SK-N-SH (cell line): ENCODE data around the gene C2orf49. TPM values are rescaled to one million over a fixed set of nuclear protein-coding genes. Genes with fewer than 3 reads are reported as not detected.

ENCODE experiments used
- CTCF ChIA-PET: fragments of 300-600, 350-600 bp; formaldehyde crosslinking; extraction: SDS; loops from one replicate; lab custom pipeline; 2021; lab: Yijun Ruan, JAX
- POLR2A ChIA-PET: fragments of 350-600 bp; sonication (Branson Sonifier 250); formaldehyde crosslinking; extraction: SDS; loops from one replicate; lab custom pipeline; 2020; ENCODE audit warnings: antibody characterized with exemption, inconsistent platforms; lab: Yijun Ruan, JAX
- DNase-seq: peaks from one replicate; pipeline ENCODE4 v3.0.0; 2012
- H2AFZ ChIP-seq: fragments of 200-600 bp; sonication (generic); 2 replicates; pipeline ENCODE4 v1.8.1; 2016; ENCODE audit warnings: antibody characterized with exemption, mild to moderate bottlenecking, low read depth
- H3F3A ChIP-seq: fragments of 200-600 bp; sonication (generic); replicated peaks from 2 replicates; pipeline ENCODE3; 2016; ENCODE audit warnings: antibody characterized with exemption, mild to moderate bottlenecking; ENCODE audit not compliant: insufficient read depth
- H3K27ac ChIP-seq, 2 experiments: fragments of 200-500 bp in 1 of 2; fragments of 200-600 bp in 1 of 2; sonication (Bioruptor generic) in 1 of 2; sonication (generic), shearing (Covaris generic) in 1 of 2; 2 replicates each; pipeline versions ENCODE4 v1.5.1 to v1.6.1; 2014 to 2016; ENCODE audit warnings: low read depth in 2 of 2, inconsistent platforms in 1 of 2, low read length in 1 of 2, mild to moderate bottlenecking in 1 of 2, mixed read lengths in 1 of 2
- H3K27me3 ChIP-seq: fragments of 200-600 bp; sonication (generic), shearing (Covaris generic); 2 replicates; pipeline ENCODE4 v1.6.1; 2016; ENCODE audit warnings: mixed run types; ENCODE audit not compliant: insufficient read depth
- H3K36me3 ChIP-seq, 2 experiments: fragments of 200-500 bp in 1 of 2; fragments of 200-600 bp in 1 of 2; sonication (Bioruptor generic) in 1 of 2; sonication (generic) in 1 of 2; replicated peaks in 1 of 2; 2 replicates each; pipeline versions ENCODE3 to v1.5.1; 2014 to 2016; ENCODE audit warnings: low read length in 1 of 2, mild to moderate bottlenecking in 1 of 2; ENCODE audit not compliant: insufficient read depth in 2 of 2, control insufficient read depth in 1 of 2
- H3K4me1 ChIP-seq, 2 experiments: fragments of 200-500 bp in 1 of 2; fragments of 200-600 bp in 1 of 2; sonication (Bioruptor generic) in 1 of 2; sonication (generic), shearing (Covaris generic) in 1 of 2; 2 replicates each; pipeline versions ENCODE4 v1.5.1 to v1.6.1; 2014 to 2016; ENCODE audit warnings: low read depth in 1 of 2, low read length in 1 of 2, mixed run types in 1 of 2; ENCODE audit not compliant: insufficient read depth in 2 of 2, control insufficient read depth in 1 of 2
- H3K4me2 ChIP-seq: fragments of 200-600 bp; sonication (generic), shearing (Covaris generic); 2 replicates; pipeline ENCODE4 v1.6.1; 2017; ENCODE audit warnings: mixed run types
- H3K4me3 ChIP-seq, 2 experiments: fragments of 200-500 bp in 1 of 2; fragments of 200-600 bp in 1 of 2; sonication (Bioruptor generic) in 1 of 2; sonication (generic), shearing (Covaris generic) in 1 of 2; 2 replicates each; pipeline versions ENCODE4 v1.5.1 to v1.8.1; 2014 to 2016; ENCODE audit warnings: low read depth in 2 of 2, inconsistent platforms in 1 of 2, low read length in 1 of 2, mild to moderate bottlenecking in 1 of 2, mixed read lengths in 1 of 2, moderate library complexity in 1 of 2
- H3K79me2 ChIP-seq: fragments of 200-600 bp; sonication (generic); 2 replicates; pipeline ENCODE4 v1.8.1; 2017; ENCODE audit warnings: mild to moderate bottlenecking; ENCODE audit not compliant: insufficient read depth
- H3K9ac ChIP-seq: fragments of 200-600 bp; sonication (generic); 2 replicates; pipeline ENCODE4 v1.6.1; 2017; ENCODE audit warnings: mixed run types
- H3K9me2 ChIP-seq: fragments of 200-600 bp; sonication (generic); 2 replicates; pipeline ENCODE4 v1.6.1; 2017; ENCODE audit warnings: mixed run types
- H3K9me3 ChIP-seq: fragments of 200-600 bp; sonication (generic); 2 replicates; pipeline ENCODE4 v1.6.1; 2017; ENCODE audit warnings: mixed run types, mild to moderate bottlenecking, moderate library complexity
- H4K20me1 ChIP-seq: fragments of 200-600 bp; sonication (generic); 2 replicates; pipeline ENCODE4 v1.6.1; 2017; ENCODE audit warnings: mild to moderate bottlenecking, mixed run types; ENCODE audit not compliant: insufficient read depth
- CHD2 ChIP-seq: fragments of 150-350 bp; IDR thresholded peaks from 2 replicates; pipeline ENCODE4 v1.6.1; 2018; ENCODE audit warnings: low read length; ENCODE audit not compliant: partially characterized antibody
- EZH2phosphoT487 ChIP-seq: fragments of 200-600 bp; sonication (generic); IDR thresholded peaks from 2 replicates; pipeline ENCODE4 v1.6.1; 2017; ENCODE audit warnings: low read depth, mixed run types, mild to moderate bottlenecking, antibody characterized with exemption, moderate library complexity, borderline replicate concordance
- FOXJ3 ChIP-seq: sonication (generic); formaldehyde crosslinking; IDR thresholded peaks from 2 replicates; pipeline ENCODE4 v1.5.1; 2020; ENCODE audit warnings: mild to moderate bottlenecking, missing genetic modification reagents
- GATA2 ChIP-seq: sonication (generic); formaldehyde crosslinking; IDR thresholded peaks from 2 replicates; pipeline ENCODE4 v1.5.0; 2020; ENCODE audit warnings: mild to moderate bottlenecking, missing genetic modification reagents
- MEF2A ChIP-seq: IDR thresholded peaks from 2 replicates; pipeline ENCODE4 v1.4.0; 2012; ENCODE audit warnings: low read depth, borderline replicate concordance
- NFIC ChIP-seq: IDR thresholded peaks from 2 replicates; pipeline ENCODE4 v1.4.0; 2012; ENCODE audit warnings: borderline replicate concordance
- NRF1 ChIP-seq: IDR thresholded peaks from 2 replicates; pipeline ENCODE4 v1.6.1; 2012; ENCODE audit warnings: low read depth, mild to moderate bottlenecking, low read length
- RCOR1 ChIP-seq: fragments of 150-350 bp; IDR thresholded peaks from 2 replicates; pipeline ENCODE4 v1.6.1; 2017; ENCODE audit warnings: antibody characterized with exemption, low read length
- SIN3A ChIP-seq: IDR thresholded peaks from 2 replicates; pipeline ENCODE4 v1.6.1; 2012; ENCODE audit warnings: low read depth, mild to moderate bottlenecking, low read length, moderate library complexity, borderline replicate concordance
- SMC3 ChIP-seq: IDR thresholded peaks from 2 replicates; pipeline ENCODE4 v1.6.1; 2012; ENCODE audit warnings: low read depth, low read length, improper control_type of control experiment
- TEAD4 ChIP-seq: IDR thresholded peaks from 2 replicates; pipeline ENCODE4 v1.4.0; 2012; ENCODE audit warnings: mild to moderate bottlenecking, borderline replicate concordance; ENCODE audit not compliant: insufficient read depth
- YY1 ChIP-seq: IDR thresholded peaks from 2 replicates; pipeline ENCODE4 v1.4.0; 2012; ENCODE audit warnings: low read depth, mild to moderate bottlenecking
- WGBS: methylation state at CpG from one replicate; pipeline ENCODE4 v1.1.6; 2017; ENCODE audit warnings: low lambda C conversion rate; 5-methylcytosine and 5-hydroxymethylcytosine counted together
- polyA plus RNA-seq, 3 experiments: library from polyadenylated mRNA; depleted of rRNA; stranded (reverse); fragments of >200 nt; gene quantifications; 2 replicates each; pipeline ENCODE4 v1.2.3, GENCODE V29; 2012
- TF ChIP-seq, protein P1 (sequence below): IDR thresholded peaks from 2 replicates; pipeline ENCODE4 v1.4.0; 2012; ENCODE audit warnings: low read depth
- TF ChIP-seq, protein P2 (sequence below): fragments of 200-600 bp; sonication (generic); IDR thresholded peaks from 2 replicates; pipeline ENCODE4 v1.6.1; 2017; ENCODE audit warnings: antibody characterized with exemption, mild to moderate bottlenecking, moderate library complexity
- TF ChIP-seq, protein P3 (sequence below): fragments of 150-350 bp; IDR thresholded peaks from 2 replicates; pipeline ENCODE4 v1.6.1; 2017; ENCODE audit warnings: antibody characterized with exemption, low read length, low read depth, borderline replicate concordance
- TF ChIP-seq, protein P4 (sequence below): fragments of 150-350 bp; IDR thresholded peaks from 2 replicates; pipeline ENCODE4 v1.6.1; 2016; ENCODE audit warnings: mild to moderate bottlenecking, low read depth, low read length
- TF ChIP-seq, protein P5 (sequence below): IDR thresholded peaks from 2 replicates; pipeline ENCODE4 v1.6.1; 2012; ENCODE audit warnings: mild to moderate bottlenecking, low read depth, low read length, moderate library complexity

The C2orf49 gene
- polyA plus RNA-seq, 1 of the 3 experiments (the other 2 are of a cell fraction): 7.6 TPM

GRCh38 chr2:105391058-105391627 lies 53.8 kb downstream of the C2orf49 start:
- DNase-seq: no peak
- Histone ChIP-seq H3K36me3 (peaks cover 2 to 29% of the 10 kb centered on the region in 2 experiments), H3K79me2 (peaks cover 99% of the 10 kb centered on the region), H3K4me1 (peaks cover 0 to 17% of the 10 kb centered on the region in 2 experiments; a peak in 2 of 4 replicates), H3K4me3 (no peak overlapping the region), H2AFZ (no peak overlapping the region), H3K27me3 (no peaks in the 10 kb centered on the region), H3K9me3 (no peaks in the 10 kb centered on the region), H3K4me2 (peak overlapping the region; percentile 32; the same call in 1 of the 2 replicates), H4K20me1 (peaks cover 31% of the 10 kb centered on the region; the same call in 1 of the 2 replicates), H3K9ac (no peak overlapping the region), H3K9me2 (no peaks in the 10 kb centered on the region), H3K27ac (no peak overlapping the region), H3F3A (peaks cover 25% of the 10 kb centered on the region)
- 90% methylated on average over 5 of the region's 5 CpGs for WGBS
- TF ChIP-seq GATA2 (CRISPR knock-in tag) (no peak), SMC3 (no peak), NFIC (no peak), NRF1 (no peak), SIN3A (no peak), MEF2A (no peak), TEAD4 (no peak), FOXJ3 (CRISPR knock-in tag) (no peak), YY1 (no peak), RCOR1 (no peak), CHD2 (no peak), EZH2phosphoT487 (no peak)
- TF ChIP-seq, protein P1, sequence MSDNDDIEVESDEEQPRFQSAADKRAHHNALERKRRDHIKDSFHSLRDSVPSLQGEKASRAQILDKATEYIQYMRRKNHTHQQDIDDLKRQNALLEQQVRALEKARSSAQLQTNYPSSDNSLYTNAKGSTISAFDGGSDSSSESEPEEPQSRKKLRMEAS: no peak
- TF ChIP-seq, protein P2, sequence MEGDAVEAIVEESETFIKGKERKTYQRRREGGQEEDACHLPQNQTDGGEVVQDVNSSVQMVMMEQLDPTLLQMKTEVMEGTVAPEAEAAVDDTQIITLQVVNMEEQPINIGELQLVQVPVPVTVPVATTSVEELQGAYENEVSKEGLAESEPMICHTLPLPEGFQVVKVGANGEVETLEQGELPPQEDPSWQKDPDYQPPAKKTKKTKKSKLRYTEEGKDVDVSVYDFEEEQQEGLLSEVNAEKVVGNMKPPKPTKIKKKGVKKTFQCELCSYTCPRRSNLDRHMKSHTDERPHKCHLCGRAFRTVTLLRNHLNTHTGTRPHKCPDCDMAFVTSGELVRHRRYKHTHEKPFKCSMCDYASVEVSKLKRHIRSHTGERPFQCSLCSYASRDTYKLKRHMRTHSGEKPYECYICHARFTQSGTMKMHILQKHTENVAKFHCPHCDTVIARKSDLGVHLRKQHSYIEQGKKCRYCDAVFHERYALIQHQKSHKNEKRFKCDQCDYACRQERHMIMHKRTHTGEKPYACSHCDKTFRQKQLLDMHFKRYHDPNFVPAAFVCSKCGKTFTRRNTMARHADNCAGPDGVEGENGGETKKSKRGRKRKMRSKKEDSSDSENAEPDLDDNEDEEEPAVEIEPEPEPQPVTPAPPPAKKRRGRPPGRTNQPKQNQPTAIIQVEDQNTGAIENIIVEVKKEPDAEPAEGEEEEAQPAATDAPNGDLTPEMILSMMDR: no peak
- TF ChIP-seq, protein P3, sequence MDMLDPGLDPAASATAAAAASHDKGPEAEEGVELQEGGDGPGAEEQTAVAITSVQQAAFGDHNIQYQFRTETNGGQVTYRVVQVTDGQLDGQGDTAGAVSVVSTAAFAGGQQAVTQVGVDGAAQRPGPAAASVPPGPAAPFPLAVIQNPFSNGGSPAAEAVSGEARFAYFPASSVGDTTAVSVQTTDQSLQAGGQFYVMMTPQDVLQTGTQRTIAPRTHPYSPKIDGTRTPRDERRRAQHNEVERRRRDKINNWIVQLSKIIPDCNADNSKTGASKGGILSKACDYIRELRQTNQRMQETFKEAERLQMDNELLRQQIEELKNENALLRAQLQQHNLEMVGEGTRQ: no peak
- TF ChIP-seq, protein P4, sequence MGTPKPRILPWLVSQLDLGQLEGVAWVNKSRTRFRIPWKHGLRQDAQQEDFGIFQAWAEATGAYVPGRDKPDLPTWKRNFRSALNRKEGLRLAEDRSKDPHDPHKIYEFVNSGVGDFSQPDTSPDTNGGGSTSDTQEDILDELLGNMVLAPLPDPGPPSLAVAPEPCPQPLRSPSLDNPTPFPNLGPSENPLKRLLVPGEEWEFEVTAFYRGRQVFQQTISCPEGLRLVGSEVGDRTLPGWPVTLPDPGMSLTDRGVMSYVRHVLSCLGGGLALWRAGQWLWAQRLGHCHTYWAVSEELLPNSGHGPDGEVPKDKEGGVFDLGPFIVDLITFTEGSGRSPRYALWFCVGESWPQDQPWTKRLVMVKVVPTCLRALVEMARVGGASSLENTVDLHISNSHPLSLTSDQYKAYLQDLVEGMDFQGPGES: no peak
- TF ChIP-seq, protein P5, sequence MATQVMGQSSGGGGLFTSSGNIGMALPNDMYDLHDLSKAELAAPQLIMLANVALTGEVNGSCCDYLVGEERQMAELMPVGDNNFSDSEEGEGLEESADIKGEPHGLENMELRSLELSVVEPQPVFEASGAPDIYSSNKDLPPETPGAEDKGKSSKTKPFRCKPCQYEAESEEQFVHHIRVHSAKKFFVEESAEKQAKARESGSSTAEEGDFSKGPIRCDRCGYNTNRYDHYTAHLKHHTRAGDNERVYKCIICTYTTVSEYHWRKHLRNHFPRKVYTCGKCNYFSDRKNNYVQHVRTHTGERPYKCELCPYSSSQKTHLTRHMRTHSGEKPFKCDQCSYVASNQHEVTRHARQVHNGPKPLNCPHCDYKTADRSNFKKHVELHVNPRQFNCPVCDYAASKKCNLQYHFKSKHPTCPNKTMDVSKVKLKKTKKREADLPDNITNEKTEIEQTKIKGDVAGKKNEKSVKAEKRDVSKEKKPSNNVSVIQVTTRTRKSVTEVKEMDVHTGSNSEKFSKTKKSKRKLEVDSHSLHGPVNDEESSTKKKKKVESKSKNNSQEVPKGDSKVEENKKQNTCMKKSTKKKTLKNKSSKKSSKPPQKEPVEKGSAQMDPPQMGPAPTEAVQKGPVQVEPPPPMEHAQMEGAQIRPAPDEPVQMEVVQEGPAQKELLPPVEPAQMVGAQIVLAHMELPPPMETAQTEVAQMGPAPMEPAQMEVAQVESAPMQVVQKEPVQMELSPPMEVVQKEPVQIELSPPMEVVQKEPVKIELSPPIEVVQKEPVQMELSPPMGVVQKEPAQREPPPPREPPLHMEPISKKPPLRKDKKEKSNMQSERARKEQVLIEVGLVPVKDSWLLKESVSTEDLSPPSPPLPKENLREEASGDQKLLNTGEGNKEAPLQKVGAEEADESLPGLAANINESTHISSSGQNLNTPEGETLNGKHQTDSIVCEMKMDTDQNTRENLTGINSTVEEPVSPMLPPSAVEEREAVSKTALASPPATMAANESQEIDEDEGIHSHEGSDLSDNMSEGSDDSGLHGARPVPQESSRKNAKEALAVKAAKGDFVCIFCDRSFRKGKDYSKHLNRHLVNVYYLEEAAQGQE: no peak
- ChIA-PET POLR2A (no interaction called here), CTCF (interaction anchor here (1.0 to 2.4 kb wide), 5 partner anchors 7 to 133 kb away, joined by 3 to 9 read pairs (median 3); partner anchors contain the start of gene FHL2)
